GM23338 (cell line): ENCODE measurements around the gene OR2V2. TPM values are rescaled to one million over a fixed set of nuclear protein-coding genes. Genes with fewer than 3 reads are reported as not detected.

ENCODE experiments used
- ATAC-seq: fragments of 200-7000 bp; cut with Tn5 transposase; 3 replicates; pipeline ENCODE4 v1.9.1; 2020
- DNase-seq: peaks from one replicate; pipeline ENCODE4 v3.0.0-alpha.2; 2015; ENCODE audit warnings: low spot score
- H2AFZ ChIP-seq: fragments of 200-600 bp; sonication (generic); 2 replicates; pipeline ENCODE4 v1.8.0; 2016; ENCODE audit warnings: antibody characterized with exemption, mild to moderate bottlenecking, moderate library complexity
- H3F3A ChIP-seq: fragments of 200-600 bp; sonication (generic); replicated peaks from 2 replicates; pipeline ENCODE4 v1.8.0; 2017; ENCODE audit warnings: antibody characterized with exemption, mixed run types, low read depth
- H3K27ac ChIP-seq: fragments of 200-600 bp; sonication (generic); 2 replicates; pipeline ENCODE4 v1.6.1; 2016; ENCODE audit warnings: low read depth
- H3K27me3 ChIP-seq: fragments of 200-600 bp; sonication (generic); 2 replicates; pipeline ENCODE4 v1.8.0; 2016; ENCODE audit warnings: mild to moderate bottlenecking, mixed run types, moderate library complexity; ENCODE audit not compliant: insufficient read depth
- H3K36me3 ChIP-seq: fragments of 200-600 bp; sonication (generic); 2 replicates; pipeline ENCODE4 v1.8.0; 2016; ENCODE audit warnings: mild to moderate bottlenecking; ENCODE audit not compliant: insufficient read depth
- H3K4me1 ChIP-seq: fragments of 200-600 bp; sonication (generic); 2 replicates; pipeline ENCODE4 v1.8.0; 2016; ENCODE audit warnings: mild to moderate bottlenecking, moderate library complexity; ENCODE audit not compliant: insufficient read depth
- H3K4me2 ChIP-seq: fragments of 200-600 bp; sonication (generic); 2 replicates; pipeline ENCODE4 v1.7.1; 2017; ENCODE audit warnings: mixed run types
- H3K4me3 ChIP-seq: fragments of 200-600 bp; sonication (generic); 2 replicates; pipeline ENCODE4 v1.6.1; 2016; ENCODE audit warnings: mixed run types
- H3K79me2 ChIP-seq: fragments of 200-600 bp; sonication (generic); replicated peaks from 2 replicates; pipeline ENCODE4 v1.8.0; 2017; ENCODE audit warnings: mild to moderate bottlenecking; ENCODE audit not compliant: insufficient read depth
- H3K9me2 ChIP-seq: fragments of 200-600 bp; sonication (generic); 2 replicates; pipeline ENCODE4 v1.8.0; 2017; ENCODE audit not compliant: insufficient read depth
- H4K20me1 ChIP-seq: fragments of 200-600 bp; sonication (generic); replicated peaks from 2 replicates; pipeline ENCODE4 v1.8.0; 2017; ENCODE audit warnings: mild to moderate bottlenecking; ENCODE audit not compliant: insufficient read depth
- H3K27ac Mint-ChIP-seq: 2 replicates; pipeline ENCODE4 v1.8.0; 2020; ENCODE audit warnings: inconsistent platforms, mild to moderate bottlenecking, moderate library complexity, mixed read lengths
- H3K27me3 Mint-ChIP-seq: 3 replicates; pipeline ENCODE4 v1.8.0; 2022; ENCODE audit warnings: low read depth, mild to moderate bottlenecking, moderate library complexity, mixed read lengths, inconsistent platforms; ENCODE audit not compliant: insufficient read depth, poor library complexity
- H3K36me3 Mint-ChIP-seq: 3 replicates; pipeline ENCODE4 v1.8.0; 2021; ENCODE audit warnings: low read depth, mild to moderate bottlenecking, inconsistent platforms, moderate library complexity, mixed read lengths
- H3K4me1 Mint-ChIP-seq: 3 replicates; pipeline ENCODE4 v1.8.0; 2020; ENCODE audit warnings: mild to moderate bottlenecking, inconsistent platforms, mixed read lengths
- H3K4me3 Mint-ChIP-seq: 3 replicates; pipeline ENCODE4 v1.8.0; 2021; ENCODE audit warnings: moderate library complexity, mild to moderate bottlenecking, inconsistent platforms, mixed read lengths
- H3K9me3 Mint-ChIP-seq: 3 replicates; pipeline ENCODE4 v1.8.0; 2020; ENCODE audit warnings: moderate library complexity, mild to moderate bottlenecking, inconsistent platforms, mixed read lengths
- CREB1 ChIP-seq: fragments of 250-450 bp; sonication (Bioruptor Pico); IDR thresholded peaks from 2 replicates; pipeline ENCODE4 v1.5.0; 2020; ENCODE audit warnings: low read depth, mild to moderate bottlenecking, moderate library complexity
- EZH2 ChIP-seq: fragments of 200-600 bp; sonication (generic); IDR thresholded peaks from one replicate; pipeline ENCODE4 v1.8.0; 2017; ENCODE audit warnings: antibody characterized with exemption, mild to moderate bottlenecking, low read depth; ENCODE audit not compliant: unreplicated experiment
- EZH2phosphoT487 ChIP-seq: fragments of 200-600 bp; sonication (generic); IDR thresholded peaks from one replicate; pipeline ENCODE4 v1.8.1; 2018; ENCODE audit warnings: antibody characterized with exemption; ENCODE audit not compliant: unreplicated experiment
- JUNB ChIP-seq: IDR thresholded peaks from one replicate; pipeline ENCODE4 v1.6.1; 2016; ENCODE audit warnings: antibody characterized with exemption; ENCODE audit not compliant: unreplicated experiment
- NANOG ChIP-seq: IDR thresholded peaks from 2 replicates; pipeline ENCODE4 v1.6.1; 2016; ENCODE audit warnings: antibody characterized with exemption, borderline replicate concordance
- POLR2AphosphoS5 ChIP-seq: IDR thresholded peaks from 2 replicates; pipeline ENCODE4 v1.6.1; 2016; ENCODE audit warnings: antibody characterized with exemption, low read depth
- STAT1 ChIP-seq: IDR thresholded peaks from one replicate; pipeline ENCODE4 v1.6.1; 2016; ENCODE audit warnings: antibody characterized with exemption; ENCODE audit not compliant: unreplicated experiment
- ZNF114 ChIP-seq: fragments of 250-450 bp; sonication (Bioruptor Pico); IDR thresholded peaks from 2 replicates; pipeline ENCODE4 v1.5.0; 2020; ENCODE audit warnings: mild to moderate bottlenecking, moderate library complexity
- ZNF331 ChIP-seq: fragments of 250-450 bp; sonication (Bioruptor Pico); IDR thresholded peaks from 2 replicates; pipeline ENCODE4 v1.5.0; 2020; ENCODE audit warnings: low read depth, mild to moderate bottlenecking, moderate library complexity
- polyA plus RNA-seq: library from polyadenylated mRNA; unstranded; fragments of >200 nt; fragmentation: Nextera tagmentation; extraction: Ambion mirVana; gene quantifications from 2 replicates; pipeline ENCODE4 v1.2.1, GENCODE V29; 2016
- total RNA-seq: library from RNA; depleted of rRNA; stranded (reverse); fragments of >200 nt; shearing (Covaris generic); gene quantifications from 2 replicates; pipeline ENCODE4 v1.2.3, GENCODE V29; 2014
- TF ChIP-seq, protein P1 (sequence below), 2 experiments: fragments of 200-600 bp in 1 of 2; sonication (generic) in 1 of 2; conservative IDR thresholded peaks; 2 replicates each; pipeline versions ENCODE4 v1.5.1 to v1.6.1; 2016 to 2017; ENCODE audit warnings: antibody characterized with exemption in 2 of 2, low read depth in 2 of 2, mild to moderate bottlenecking in 2 of 2, moderate library complexity in 1 of 2
- TF ChIP-seq, protein P2 (sequence below): IDR thresholded peaks from one replicate; pipeline ENCODE4 v1.6.1; 2018; ENCODE audit warnings: antibody characterized with exemption; ENCODE audit not compliant: unreplicated experiment
- TF ChIP-seq, protein P3 (sequence below): fragments of 250-450 bp; sonication (Bioruptor Pico); IDR thresholded peaks from 2 replicates; pipeline ENCODE4 v1.5.0; 2020; ENCODE audit warnings: mild to moderate bottlenecking, moderate library complexity
- TF ChIP-seq, protein P4 (sequence below): IDR thresholded peaks from 2 replicates; pipeline ENCODE4 v1.6.1; 2016; ENCODE audit warnings: antibody characterized with exemption

Gene OR2V2
- total and polyA plus RNA-seq, 2 experiments from 2014 or later: not detected

DNA sequence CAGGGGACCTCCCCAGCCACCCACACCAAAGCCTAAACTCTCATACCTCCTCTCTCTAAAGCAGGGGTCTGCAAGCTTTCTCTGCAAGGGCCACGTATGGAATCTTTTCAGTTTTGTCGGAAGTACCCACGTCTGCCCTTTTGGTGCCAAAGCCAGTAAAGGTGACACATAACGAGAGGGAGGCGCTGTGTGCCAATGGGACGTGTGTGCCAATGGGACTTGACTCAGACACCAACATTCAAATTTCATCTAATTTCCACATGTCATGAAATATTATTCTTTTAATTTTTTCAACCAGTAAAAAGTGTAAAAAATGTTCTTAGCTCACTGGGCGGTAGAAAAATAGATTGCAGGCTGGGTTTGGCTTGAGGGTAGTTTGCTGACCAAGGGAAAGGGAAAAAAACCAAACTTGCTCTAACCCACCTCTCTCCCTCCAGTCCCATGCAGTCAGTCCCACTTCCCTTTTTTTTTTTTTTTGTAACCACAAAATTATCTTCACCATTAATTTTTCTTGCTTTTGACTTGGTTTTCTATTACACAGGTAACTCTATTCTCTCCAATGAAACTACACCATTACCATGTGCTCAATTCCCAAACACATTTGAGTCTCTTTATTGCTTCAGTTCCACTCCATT is 41.9 kb upstream of the OR2V2 start:
- Histone ChIP-seq H3K27ac (no peak overlapping the region), H3F3A (0 out of 2 replicates have a peak, but pooled peaks cover under 1% of the 10 kb centered on the region), H3K4me1 (peaks cover 22% of the 10 kb centered on the region), H3K79me2 (no peaks in the 10 kb centered on the region), H2AFZ (no peak overlapping the region), H3K4me3 (0 out of 2 replicates have a peak overlapping the region, but pooled peaks have one; percentile 26), H3K4me2 (peak overlapping the region; percentile 69; the same call in 1 of the 2 replicates), H3K9me2 (no peaks in the 10 kb centered on the region), H3K27me3 (peaks cover 26% of the 10 kb centered on the region), H4K20me1 (no peaks in the 10 kb centered on the region), H3K36me3 (no peaks in the 10 kb centered on the region)
- DNase-seq (no peak), ATAC-seq (no peak)
- Mint-ChIP-seq H3K9me3 (no peaks in the 10 kb centered on the region), H3K4me3 (peak overlapping the region; percentile 53), H3K27ac (no peak overlapping the region), H3K36me3 (no peaks in the 10 kb centered on the region), H3K4me1 (peaks cover 27% of the 10 kb centered on the region), H3K27me3 (peaks cover 25% of the 10 kb centered on the region)
- TF ChIP-seq ZNF331 (CRISPR knock-in tag): no peak
- TF ChIP-seq, protein P1, sequence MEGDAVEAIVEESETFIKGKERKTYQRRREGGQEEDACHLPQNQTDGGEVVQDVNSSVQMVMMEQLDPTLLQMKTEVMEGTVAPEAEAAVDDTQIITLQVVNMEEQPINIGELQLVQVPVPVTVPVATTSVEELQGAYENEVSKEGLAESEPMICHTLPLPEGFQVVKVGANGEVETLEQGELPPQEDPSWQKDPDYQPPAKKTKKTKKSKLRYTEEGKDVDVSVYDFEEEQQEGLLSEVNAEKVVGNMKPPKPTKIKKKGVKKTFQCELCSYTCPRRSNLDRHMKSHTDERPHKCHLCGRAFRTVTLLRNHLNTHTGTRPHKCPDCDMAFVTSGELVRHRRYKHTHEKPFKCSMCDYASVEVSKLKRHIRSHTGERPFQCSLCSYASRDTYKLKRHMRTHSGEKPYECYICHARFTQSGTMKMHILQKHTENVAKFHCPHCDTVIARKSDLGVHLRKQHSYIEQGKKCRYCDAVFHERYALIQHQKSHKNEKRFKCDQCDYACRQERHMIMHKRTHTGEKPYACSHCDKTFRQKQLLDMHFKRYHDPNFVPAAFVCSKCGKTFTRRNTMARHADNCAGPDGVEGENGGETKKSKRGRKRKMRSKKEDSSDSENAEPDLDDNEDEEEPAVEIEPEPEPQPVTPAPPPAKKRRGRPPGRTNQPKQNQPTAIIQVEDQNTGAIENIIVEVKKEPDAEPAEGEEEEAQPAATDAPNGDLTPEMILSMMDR (conservative IDR thresholded peaks at IDR 0.05; ENCODE audit: low read depth in 2 of 2): no peak
- TF ChIP-seq EZH2: no peak
- no peak for TF ChIP-seq NANOG
- no peak for TF ChIP-seq POLR2AphosphoS5
- TF ChIP-seq JUNB: no peak
- TF ChIP-seq, protein P2, sequence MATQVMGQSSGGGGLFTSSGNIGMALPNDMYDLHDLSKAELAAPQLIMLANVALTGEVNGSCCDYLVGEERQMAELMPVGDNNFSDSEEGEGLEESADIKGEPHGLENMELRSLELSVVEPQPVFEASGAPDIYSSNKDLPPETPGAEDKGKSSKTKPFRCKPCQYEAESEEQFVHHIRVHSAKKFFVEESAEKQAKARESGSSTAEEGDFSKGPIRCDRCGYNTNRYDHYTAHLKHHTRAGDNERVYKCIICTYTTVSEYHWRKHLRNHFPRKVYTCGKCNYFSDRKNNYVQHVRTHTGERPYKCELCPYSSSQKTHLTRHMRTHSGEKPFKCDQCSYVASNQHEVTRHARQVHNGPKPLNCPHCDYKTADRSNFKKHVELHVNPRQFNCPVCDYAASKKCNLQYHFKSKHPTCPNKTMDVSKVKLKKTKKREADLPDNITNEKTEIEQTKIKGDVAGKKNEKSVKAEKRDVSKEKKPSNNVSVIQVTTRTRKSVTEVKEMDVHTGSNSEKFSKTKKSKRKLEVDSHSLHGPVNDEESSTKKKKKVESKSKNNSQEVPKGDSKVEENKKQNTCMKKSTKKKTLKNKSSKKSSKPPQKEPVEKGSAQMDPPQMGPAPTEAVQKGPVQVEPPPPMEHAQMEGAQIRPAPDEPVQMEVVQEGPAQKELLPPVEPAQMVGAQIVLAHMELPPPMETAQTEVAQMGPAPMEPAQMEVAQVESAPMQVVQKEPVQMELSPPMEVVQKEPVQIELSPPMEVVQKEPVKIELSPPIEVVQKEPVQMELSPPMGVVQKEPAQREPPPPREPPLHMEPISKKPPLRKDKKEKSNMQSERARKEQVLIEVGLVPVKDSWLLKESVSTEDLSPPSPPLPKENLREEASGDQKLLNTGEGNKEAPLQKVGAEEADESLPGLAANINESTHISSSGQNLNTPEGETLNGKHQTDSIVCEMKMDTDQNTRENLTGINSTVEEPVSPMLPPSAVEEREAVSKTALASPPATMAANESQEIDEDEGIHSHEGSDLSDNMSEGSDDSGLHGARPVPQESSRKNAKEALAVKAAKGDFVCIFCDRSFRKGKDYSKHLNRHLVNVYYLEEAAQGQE: no peak
- TF ChIP-seq EZH2phosphoT487: no peak
- no peak for TF ChIP-seq CREB1
- TF ChIP-seq ZNF114 (CRISPR knock-in tag): no peak
- TF ChIP-seq, protein P3, sequence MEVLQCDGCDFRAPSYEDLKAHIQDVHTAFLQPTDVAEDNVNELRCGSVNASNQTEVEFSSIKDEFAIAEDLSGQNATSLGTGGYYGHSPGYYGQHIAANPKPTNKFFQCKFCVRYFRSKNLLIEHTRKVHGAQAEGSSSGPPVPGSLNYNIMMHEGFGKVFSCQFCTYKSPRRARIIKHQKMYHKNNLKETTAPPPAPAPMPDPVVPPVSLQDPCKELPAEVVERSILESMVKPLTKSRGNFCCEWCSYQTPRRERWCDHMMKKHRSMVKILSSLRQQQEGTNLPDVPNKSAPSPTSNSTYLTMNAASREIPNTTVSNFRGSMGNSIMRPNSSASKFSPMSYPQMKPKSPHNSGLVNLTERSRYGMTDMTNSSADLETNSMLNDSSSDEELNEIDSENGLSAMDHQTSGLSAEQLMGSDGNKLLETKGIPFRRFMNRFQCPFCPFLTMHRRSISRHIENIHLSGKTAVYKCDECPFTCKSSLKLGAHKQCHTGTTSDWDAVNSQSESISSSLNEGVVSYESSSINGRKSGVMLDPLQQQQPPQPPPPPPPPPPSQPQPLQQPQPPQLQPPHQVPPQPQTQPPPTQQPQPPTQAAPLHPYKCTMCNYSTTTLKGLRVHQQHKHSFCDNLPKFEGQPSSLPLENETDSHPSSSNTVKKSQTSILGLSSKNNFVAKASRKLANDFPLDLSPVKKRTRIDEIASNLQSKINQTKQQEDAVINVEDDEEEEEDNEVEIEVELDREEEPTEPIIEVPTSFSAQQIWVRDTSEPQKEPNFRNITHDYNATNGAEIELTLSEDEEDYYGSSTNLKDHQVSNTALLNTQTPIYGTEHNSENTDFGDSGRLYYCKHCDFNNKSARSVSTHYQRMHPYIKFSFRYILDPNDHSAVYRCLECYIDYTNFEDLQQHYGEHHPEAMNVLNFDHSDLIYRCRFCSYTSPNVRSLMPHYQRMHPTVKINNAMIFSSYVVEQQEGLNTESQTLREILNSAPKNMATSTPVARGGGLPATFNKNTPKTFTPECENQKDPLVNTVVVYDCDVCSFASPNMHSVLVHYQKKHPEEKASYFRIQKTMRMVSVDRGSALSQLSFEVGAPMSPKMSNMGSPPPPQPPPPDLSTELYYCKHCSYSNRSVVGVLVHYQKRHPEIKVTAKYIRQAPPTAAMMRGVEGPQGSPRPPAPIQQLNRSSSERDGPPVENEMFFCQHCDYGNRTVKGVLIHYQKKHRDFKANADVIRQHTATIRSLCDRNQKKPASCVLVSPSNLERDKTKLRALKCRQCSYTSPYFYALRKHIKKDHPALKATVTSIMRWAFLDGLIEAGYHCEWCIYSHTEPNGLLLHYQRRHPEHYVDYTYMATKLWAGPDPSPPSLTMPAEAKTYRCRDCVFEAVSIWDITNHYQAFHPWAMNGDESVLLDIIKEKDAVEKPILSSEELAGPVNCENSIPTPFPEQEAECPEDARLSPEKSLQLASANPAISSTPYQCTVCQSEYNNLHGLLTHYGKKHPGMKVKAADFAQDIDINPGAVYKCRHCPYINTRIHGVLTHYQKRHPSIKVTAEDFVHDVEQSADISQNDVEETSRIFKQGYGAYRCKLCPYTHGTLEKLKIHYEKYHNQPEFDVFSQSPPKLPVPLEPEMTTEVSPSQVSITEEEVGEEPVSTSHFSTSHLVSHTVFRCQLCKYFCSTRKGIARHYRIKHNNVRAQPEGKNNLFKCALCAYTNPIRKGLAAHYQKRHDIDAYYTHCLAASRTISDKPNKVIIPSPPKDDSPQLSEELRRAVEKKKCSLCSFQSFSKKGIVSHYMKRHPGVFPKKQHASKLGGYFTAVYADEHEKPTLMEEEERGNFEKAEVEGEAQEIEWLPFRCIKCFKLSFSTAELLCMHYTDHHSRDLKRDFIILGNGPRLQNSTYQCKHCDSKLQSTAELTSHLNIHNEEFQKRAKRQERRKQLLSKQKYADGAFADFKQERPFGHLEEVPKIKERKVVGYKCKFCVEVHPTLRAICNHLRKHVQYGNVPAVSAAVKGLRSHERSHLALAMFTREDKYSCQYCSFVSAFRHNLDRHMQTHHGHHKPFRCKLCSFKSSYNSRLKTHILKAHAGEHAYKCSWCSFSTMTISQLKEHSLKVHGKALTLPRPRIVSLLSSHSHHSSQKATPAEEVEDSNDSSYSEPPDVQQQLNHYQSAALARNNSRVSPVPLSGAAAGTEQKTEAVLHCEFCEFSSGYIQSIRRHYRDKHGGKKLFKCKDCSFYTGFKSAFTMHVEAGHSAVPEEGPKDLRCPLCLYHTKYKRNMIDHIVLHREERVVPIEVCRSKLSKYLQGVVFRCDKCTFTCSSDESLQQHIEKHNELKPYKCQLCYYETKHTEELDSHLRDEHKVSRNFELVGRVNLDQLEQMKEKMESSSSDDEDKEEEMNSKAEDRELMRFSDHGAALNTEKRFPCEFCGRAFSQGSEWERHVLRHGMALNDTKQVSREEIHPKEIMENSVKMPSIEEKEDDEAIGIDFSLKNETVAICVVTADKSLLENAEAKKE (CRISPR knock-in tag): no peak
- TF ChIP-seq, protein P4, sequence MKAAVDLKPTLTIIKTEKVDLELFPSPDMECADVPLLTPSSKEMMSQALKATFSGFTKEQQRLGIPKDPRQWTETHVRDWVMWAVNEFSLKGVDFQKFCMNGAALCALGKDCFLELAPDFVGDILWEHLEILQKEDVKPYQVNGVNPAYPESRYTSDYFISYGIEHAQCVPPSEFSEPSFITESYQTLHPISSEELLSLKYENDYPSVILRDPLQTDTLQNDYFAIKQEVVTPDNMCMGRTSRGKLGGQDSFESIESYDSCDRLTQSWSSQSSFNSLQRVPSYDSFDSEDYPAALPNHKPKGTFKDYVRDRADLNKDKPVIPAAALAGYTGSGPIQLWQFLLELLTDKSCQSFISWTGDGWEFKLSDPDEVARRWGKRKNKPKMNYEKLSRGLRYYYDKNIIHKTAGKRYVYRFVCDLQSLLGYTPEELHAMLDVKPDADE: no peak
- TF ChIP-seq STAT1: no peak
